Coronary artery (tissue), 2 donors: ENCODE data around the gene SOWAHA.

Experiments used
- DNase-seq: peaks from one replicate; pipeline ENCODE4 v3.0.0-alpha.2; 2017; ENCODE audit warnings: low spot score
- H3K27ac ChIP-seq, 2 donors: fragments of 200-600 bp; sonication (generic); one replicate each; pipeline ENCODE4 v1.5.1; 2016 to 2019
- H3K4me3 ChIP-seq: fragments of 200-600 bp; sonication (generic); 2 replicates; pipeline ENCODE4 v1.5.1; 2016; ENCODE audit warnings: mild to moderate bottlenecking, moderate library complexity
- TF ChIP-seq, protein P1 (sequence below): fragments of 200-600 bp; sonication (generic); IDR thresholded peaks from one replicate; pipeline ENCODE4 v1.5.1; 2019; ENCODE audit warnings: antibody characterized with exemption

The SOWAHA gene

DNA sequence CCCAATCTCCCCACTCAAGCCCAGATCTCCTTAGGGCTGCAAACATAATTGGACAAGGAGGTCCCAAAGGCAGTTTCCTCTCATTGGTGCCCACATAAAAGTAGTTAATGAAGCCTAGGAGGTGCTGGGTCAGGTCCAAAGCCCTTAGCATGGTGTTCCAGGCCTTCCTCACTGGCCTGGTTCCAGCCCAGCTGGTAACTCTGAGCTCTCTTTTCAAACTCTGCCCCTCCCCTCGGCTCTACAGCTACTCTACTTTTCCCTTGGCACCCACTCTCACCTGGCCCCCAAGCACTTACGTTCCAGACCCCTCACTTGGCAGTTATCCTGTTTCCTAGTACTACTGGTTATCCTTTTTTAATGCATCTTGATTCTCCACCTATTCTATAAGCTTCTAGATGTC is 46.0 kb upstream of the SOWAHA start:
- TF ChIP-seq, protein P1, sequence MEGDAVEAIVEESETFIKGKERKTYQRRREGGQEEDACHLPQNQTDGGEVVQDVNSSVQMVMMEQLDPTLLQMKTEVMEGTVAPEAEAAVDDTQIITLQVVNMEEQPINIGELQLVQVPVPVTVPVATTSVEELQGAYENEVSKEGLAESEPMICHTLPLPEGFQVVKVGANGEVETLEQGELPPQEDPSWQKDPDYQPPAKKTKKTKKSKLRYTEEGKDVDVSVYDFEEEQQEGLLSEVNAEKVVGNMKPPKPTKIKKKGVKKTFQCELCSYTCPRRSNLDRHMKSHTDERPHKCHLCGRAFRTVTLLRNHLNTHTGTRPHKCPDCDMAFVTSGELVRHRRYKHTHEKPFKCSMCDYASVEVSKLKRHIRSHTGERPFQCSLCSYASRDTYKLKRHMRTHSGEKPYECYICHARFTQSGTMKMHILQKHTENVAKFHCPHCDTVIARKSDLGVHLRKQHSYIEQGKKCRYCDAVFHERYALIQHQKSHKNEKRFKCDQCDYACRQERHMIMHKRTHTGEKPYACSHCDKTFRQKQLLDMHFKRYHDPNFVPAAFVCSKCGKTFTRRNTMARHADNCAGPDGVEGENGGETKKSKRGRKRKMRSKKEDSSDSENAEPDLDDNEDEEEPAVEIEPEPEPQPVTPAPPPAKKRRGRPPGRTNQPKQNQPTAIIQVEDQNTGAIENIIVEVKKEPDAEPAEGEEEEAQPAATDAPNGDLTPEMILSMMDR = no peak
- peak; percentile 58 for DNase-seq
- H3K27ac ChIP-seq = peak overlapping the region in 1 of 2 donors; percentile 66
- H3K4me3 ChIP-seq = no peak overlapping the region

GRCh38 chr5:132768485-132768868 is 44.6 kb upstream of the SOWAHA start:
- H3K4me3 ChIP-seq = no peak overlapping the region
- TF ChIP-seq, protein P1 = no peak
- DNase-seq = peak; percentile 72
- H3K27ac ChIP-seq = peak overlapping the region in 1 of 2 donors; percentile 66

- DNase-seq = peak; percentile 72
These were observed 42.5 kb upstream of the SOWAHA start for GRCh38 chr5:132770476-132771159.

DNA sequence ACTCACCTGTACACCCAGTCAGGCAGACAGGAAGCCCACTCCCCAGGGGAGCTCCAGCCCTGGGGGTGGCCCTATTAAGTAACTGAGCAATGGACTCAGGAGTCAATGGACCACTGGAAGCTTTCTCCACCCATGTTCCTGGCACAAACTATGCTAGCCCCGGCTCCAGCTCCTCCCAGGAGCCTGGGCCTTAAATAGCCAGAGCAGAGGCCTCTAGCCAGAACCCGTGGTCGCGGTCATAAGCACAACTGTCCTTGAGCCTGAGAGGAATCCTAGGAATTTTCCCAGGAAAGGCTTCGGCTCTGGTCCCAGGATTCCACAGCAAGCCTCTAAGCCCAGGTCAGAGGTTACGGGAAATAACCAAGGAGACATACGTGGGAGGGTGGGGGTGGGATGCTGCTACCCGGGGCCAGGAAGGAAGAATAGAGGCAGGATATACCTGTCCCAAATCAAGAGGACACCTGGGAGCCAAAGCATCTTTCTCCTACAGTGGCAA is 41.6 kb upstream of the SOWAHA start:
- DNase-seq = peak; percentile 79
- peak overlapping the region; percentile 79 to 97 for H3K27ac ChIP-seq
- TF ChIP-seq, protein P1 = no peak
- peak overlapping the region; percentile 16 for H3K4me3 ChIP-seq

More at GRCh38 chr5:132770476-132771159, 42.5 kb upstream of the SOWAHA start:
- Histone ChIP-seq H3K4me3 (no peak overlapping the region), H3K27ac (peak overlapping the region; percentile 79 to 97)
- TF ChIP-seq, protein P1 = no peak

- H3K27ac ChIP-seq = peak overlapping the region; percentile 79 to 97
- TF ChIP-seq, protein P1 = no peak
- H3K4me3 ChIP-seq = peak overlapping the region; percentile 31
- no peak for DNase-seq
These were observed 40.6 kb upstream of the SOWAHA start for GRCh38 chr5:132772291-132773070.

- H3K27ac ChIP-seq = peak overlapping the region; percentile 79 to 97
- TF ChIP-seq, protein P1 = no peak
- no peak for DNase-seq
- no peak overlapping the region for H3K4me3 ChIP-seq
These were observed 40.0 kb upstream of the SOWAHA start for GRCh38 chr5:132773114-132773513.
